Common myeloid progenitor, CD34-positive (primary cell): ENCODE data around the gene TCTA.
A peak's percentile ranks its signal among the peaks of the same experiment; 100 is the strongest.

ENCODE experiments used
- CTCF ChIA-PET: fragments of 350-600 bp; sonication (Branson Sonifier 250); formaldehyde crosslinking; loops from one replicate; lab custom pipeline; 2021; ENCODE audit warnings: antibody characterized with exemption; lab: Charles Lee
- POLR2A ChIA-PET: fragments of 350-600 bp; sonication (Branson Sonifier 250); formaldehyde crosslinking; loops from one replicate; lab custom pipeline; 2021; ENCODE audit warnings: antibody characterized with exemption; lab: Charles Lee
- DNase-seq, 3 donors: peaks; one replicate each; pipeline versions ENCODE4 v3.0.0 to v3.0.0-alpha.2; 2013
- H3K27ac ChIP-seq, 2 experiments: 1 replicate in 1 of 2; 2 replicates in 1 of 2; pipeline ENCODE4 v1.7.0; 2013; ENCODE audit warnings: inconsistent platforms in 2 of 2, low read length in 2 of 2, mild to moderate bottlenecking in 2 of 2, low read depth in 1 of 2, moderate library complexity in 1 of 2; ENCODE audit not compliant: severe bottlenecking in 2 of 2, insufficient read depth in 1 of 2, poor library complexity in 1 of 2
- H3K27me3 ChIP-seq, 5 experiments: replicated peaks in 2 of 5; 1 replicate in 3 of 5; 2 replicates in 2 of 5; pipeline versions ENCODE4 v1.6.1 to v1.7.0; 2013; ENCODE audit warnings: low read length in 4 of 5, mild to moderate bottlenecking in 2 of 5, moderate library complexity in 2 of 5, inconsistent platforms in 1 of 5; ENCODE audit not compliant: insufficient read depth in 5 of 5, control insufficient read depth in 4 of 5
- H3K36me3 ChIP-seq, 4 experiments: 1 replicate in 2 of 4; 2 replicates in 2 of 4; pipeline versions ENCODE4 v1.6.1 to v1.7.0; 2013; ENCODE audit warnings: low read length in 3 of 4, control low read depth in 1 of 4, mild to moderate bottlenecking in 1 of 4; ENCODE audit not compliant: control insufficient read depth in 4 of 4, insufficient read depth in 4 of 4
- H3K4me1 ChIP-seq, 4 experiments: 1 replicate in 3 of 4; 2 replicates in 1 of 4; pipeline versions ENCODE4 v1.6.1 to v1.7.1; 2013; ENCODE audit warnings: low read length in 3 of 4, mild to moderate bottlenecking in 3 of 4, control low read depth in 1 of 4, inconsistent platforms in 1 of 4, moderate library complexity in 1 of 4; ENCODE audit not compliant: control insufficient read depth in 4 of 4, insufficient read depth in 4 of 4; ENCODE audit errors: control extremely low read depth in 1 of 4
- H3K4me3 ChIP-seq, 7 experiments: 1 replicate in 4 of 7; 2 replicates in 3 of 7; pipeline versions ENCODE4 v1.5.1 to v1.7.0; 2013; ENCODE audit warnings: mild to moderate bottlenecking in 7 of 7, low read length in 6 of 7, moderate library complexity in 6 of 7, inconsistent platforms in 2 of 7, low read depth in 2 of 7, control low read depth in 1 of 7; ENCODE audit not compliant: insufficient read depth in 4 of 7, control insufficient read depth in 1 of 7; ENCODE audit errors: extremely low read depth in 1 of 7
- H3K9me3 ChIP-seq, 5 experiments: 1 replicate in 4 of 5; 2 replicates in 1 of 5; pipeline versions ENCODE4 v1.6.1 to v1.7.1; 2013; ENCODE audit warnings: low read length in 4 of 5, mild to moderate bottlenecking in 2 of 5, inconsistent platforms in 1 of 5, low read depth in 1 of 5, moderate library complexity in 1 of 5; ENCODE audit not compliant: control insufficient read depth in 4 of 5, insufficient read depth in 2 of 5; ENCODE audit errors: control extremely low read depth in 1 of 5
- WGBS: methylation state at CpG from one replicate; pipeline ENCODE4 v1.1.5; 2013; ENCODE audit not compliant: insufficient coverage; 5-methylcytosine and 5-hydroxymethylcytosine counted together

Gene TCTA

DNA sequence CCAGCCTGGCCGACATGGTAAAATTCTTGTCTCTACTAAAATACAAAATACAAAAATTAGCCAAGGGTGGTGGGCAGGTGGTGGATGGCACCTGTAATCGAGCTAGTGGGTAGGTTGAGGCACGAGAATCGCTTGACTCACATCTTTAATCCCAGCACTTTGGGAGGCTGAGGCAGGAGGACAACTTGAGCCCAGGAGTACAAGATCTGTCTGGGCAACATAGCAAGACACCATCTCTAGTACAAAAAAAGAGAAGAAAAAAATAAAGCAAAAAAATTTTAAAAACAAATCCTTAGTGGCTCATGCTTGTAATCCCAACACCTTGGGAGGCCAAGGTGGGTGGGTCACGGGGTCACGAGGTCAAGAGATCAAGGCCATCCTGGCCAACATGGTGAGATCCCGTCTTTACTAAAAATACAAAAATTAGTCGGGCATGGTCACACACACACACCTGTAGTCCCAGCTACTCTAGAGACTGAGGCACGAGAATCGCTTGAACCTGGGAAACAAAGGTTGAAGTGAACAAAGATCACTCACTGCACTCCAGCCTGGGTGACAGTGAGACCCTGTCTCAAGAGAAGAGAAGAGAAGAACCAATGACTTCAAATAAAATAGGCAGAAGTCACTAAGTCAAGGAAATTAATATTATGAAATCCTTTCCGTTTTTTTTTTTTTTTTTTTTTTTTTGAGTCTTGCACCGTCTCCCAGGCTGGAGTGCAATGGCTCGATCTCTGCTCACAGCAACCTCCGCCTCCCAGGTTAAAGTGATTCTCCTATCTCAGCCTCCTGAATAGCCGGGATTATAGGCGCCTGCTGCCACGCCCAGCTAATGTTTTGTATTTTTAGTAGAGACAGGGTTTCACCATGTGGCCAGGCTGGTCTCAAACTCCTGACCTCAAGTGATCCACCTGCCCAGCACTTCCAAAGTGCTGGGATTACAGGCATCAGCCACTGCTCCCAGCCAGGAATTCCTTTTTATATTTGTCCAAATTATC lies 5.4 kb upstream of the TCTA start:
- Histone ChIP-seq H3K27me3 (no peaks in the 10 kb centered on the region), H3K27ac (peak overlapping the region in 1 of 2 experiments; percentile 43), H3K4me1 (peaks cover 15 to 40% (median 35%) of the 10 kb centered on the region in 4 experiments), H3K9me3 (no peaks in the 10 kb centered on the region), H3K36me3 (peaks cover 2 to 12% (median 9%) of the 10 kb centered on the region in 4 experiments), H3K4me3 (peak overlapping the region in 2 of 7 experiments; percentile 33 to 39)
- ChIA-PET POLR2A (no interaction called here), CTCF (interaction anchor here (1.0 kb wide), 1 partner anchor 18 kb away, joined by 3 read pairs; no protein-coding TSS in a partner anchor)
- DNase-seq, result no peak
- 92% methylated on average over 6 of the region's 17 CpGs for WGBS

DNA sequence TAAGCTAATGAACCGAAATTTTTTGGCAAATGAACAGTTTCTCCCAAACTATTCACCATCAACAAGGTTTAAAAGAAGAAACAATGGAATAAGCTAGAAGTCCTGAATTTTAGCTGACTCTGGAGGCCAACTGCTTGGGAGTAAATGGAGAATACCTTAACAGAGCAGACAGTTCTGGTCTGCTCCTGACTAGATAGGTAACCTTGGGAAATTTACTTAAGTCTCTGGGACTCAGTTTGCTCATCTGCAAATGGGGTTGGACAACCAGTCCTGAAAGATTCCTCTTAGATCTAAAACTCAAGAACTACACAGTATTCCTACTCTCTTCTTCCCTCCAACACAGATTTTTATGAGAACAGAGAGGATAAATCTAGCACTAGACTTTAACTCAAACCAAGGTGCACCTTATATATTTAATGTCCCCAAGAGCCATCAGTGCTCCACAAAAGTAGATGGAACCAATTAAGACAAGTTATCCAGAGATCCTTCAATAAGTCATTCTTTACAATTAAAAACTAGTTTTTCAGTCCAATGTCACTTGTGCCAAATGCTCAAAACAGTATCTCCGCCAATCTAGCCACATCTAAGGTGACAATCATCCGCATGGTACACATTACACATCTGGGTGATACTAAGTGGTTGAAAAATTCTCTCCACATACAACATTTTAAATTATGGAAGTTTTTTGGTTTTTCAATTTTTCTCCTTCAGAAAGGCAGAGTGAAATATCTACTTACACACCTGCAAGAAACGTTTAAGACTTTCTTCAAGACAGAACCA lies 2.0 kb upstream of the TCTA start:
- ChIA-PET CTCF (interaction anchor here (1.1 to 2.5 kb wide), 3 partner anchors 11 to 71 kb away, joined by 3 to 9 read pairs (median 5); partner anchors contain the start of gene USP4), POLR2A (interaction anchor here (0.7 to 2.1 kb wide), 3 partner anchors 16 to 70 kb away, joined by 4 to 17 read pairs (median 6); partner anchors contain the start of genes GPX1 and USP4)
- Histone ChIP-seq H3K4me1 (peaks cover 27 to 62% (median 51%) of the 10 kb centered on the region in 4 experiments), H3K36me3 (peaks cover 0 to 12% (median 6%) of the 10 kb centered on the region in 4 experiments), H3K27ac (peak overlapping the region; percentile 91 to 96), H3K9me3 (no peaks in the 10 kb centered on the region), H3K27me3 (no peaks in the 10 kb centered on the region), H3K4me3 (peak overlapping the region in 6 of 7 experiments; percentile 72 to 97 (median 92))
- no peak for DNase-seq
- WGBS, result no CpG with 5 or more reads among the region's 4 CpGs

GRCh38 chr3:49410846-49411534 lies 1.2 kb upstream of the TCTA start:
- WGBS, result under 1% methylated on average over 30 of the region's 33 CpGs
- Histone ChIP-seq H3K4me3 (peak overlapping the region; percentile 72 to 97 (median 92)), H3K27ac (peak overlapping the region; percentile 91 to 96), H3K36me3 (peaks cover 0 to 9% (median 4%) of the 10 kb centered on the region in 4 experiments), H3K27me3 (no peaks in the 10 kb centered on the region), H3K4me1 (peaks cover 33 to 69% (median 56%) of the 10 kb centered on the region in 4 experiments), H3K9me3 (no peaks in the 10 kb centered on the region)
- DNase-seq, result peak in 2 of 3 donors; percentile 62 to 71
- POLR2A ChIA-PET, result interaction anchor here (1.3 to 2.1 kb wide), 3 partner anchors 18 to 71 kb away, joined by 5 to 17 read pairs (median 6); partner anchors contain the start of genes GPX1, NICN1 and USP4
- CTCF ChIA-PET, result no interaction called here

- CTCF ChIA-PET, result interaction anchor here (1.4 kb wide), 1 partner anchor 11 kb away, joined by 3 read pairs; no protein-coding TSS in a partner anchor
- peaks cover 36 to 71% (median 58%) of the 10 kb centered on the region in 4 experiments for H3K4me1 ChIP-seq
Observed at GRCh38 chr3:49411535-49411967, 672 bp upstream of the TCTA start.

DNA sequence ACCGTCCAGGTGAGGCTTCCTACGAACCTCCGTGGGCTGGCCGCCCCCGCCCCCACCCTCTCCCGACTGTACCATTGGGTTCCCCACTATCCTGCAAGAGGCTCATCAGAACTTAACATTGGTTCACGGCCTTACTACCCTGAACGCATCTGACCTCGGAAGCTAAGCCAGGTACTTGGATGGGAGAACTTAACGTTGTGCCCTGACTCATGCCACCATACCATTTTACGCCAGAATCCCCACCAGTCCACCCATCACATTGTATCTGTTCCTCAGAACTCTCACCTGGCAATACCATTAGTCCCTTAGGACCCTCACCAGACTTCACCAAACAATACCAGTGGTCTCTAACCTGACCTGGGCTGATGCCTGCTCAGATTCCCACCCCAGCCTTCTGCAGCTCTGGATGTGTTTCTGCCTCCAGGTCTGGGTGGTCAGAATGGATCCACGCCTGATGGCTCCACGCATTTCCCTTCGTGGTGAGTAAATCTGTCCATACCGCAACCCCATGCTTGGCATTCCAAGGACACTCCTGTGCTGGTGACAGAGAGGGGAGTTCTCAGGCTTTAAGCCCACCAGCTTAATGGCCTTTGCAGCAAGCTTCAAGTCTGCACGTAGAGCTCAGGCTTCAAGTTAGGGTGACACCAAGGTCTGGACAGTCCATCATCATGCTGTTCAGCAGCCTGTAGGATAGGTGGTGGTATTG lies 562 bp downstream of the TCTA start:
- DNase-seq, result no peak
- POLR2A ChIA-PET, result interaction anchor here (0.7 to 2.1 kb wide), 4 partner anchors 16 to 73 kb away, joined by 5 to 17 read pairs (median 6); partner anchors contain the start of genes GPX1, NICN1 and USP4
- H3K36me3 ChIP-seq, result peaks cover 0 to 14% (median 3%) of the 10 kb centered on the region in 4 experiments
- H3K27ac ChIP-seq, result peak overlapping the region; percentile 86 to 94
- 58% methylated on average over 10 of the region's 16 CpGs for WGBS
- peaks cover 44 to 71% (median 58%) of the 10 kb centered on the region in 4 experiments for H3K4me1 ChIP-seq
- peak overlapping the region; percentile 72 to 93 (median 89) for H3K4me3 ChIP-seq
- no peaks in the 10 kb centered on the region for H3K9me3 ChIP-seq
- CTCF ChIA-PET, result interaction anchor here (1.4 to 1.8 kb wide), 2 partner anchors 12 to 73 kb away, joined by 3 to 7 read pairs; partner anchors contain the start of gene USP4
- H3K27me3 ChIP-seq, result no peaks in the 10 kb centered on the region

More at GRCh38 chr3:49411535-49411967, 672 bp upstream of the TCTA start:
- no peak for DNase-seq
- WGBS, result under 1% methylated on average over 55 of the region's 59 CpGs
- H3K9me3 ChIP-seq, result no peaks in the 10 kb centered on the region
- peaks cover 0 to 9% (median 3%) of the 10 kb centered on the region in 4 experiments for H3K36me3 ChIP-seq
- H3K4me3 ChIP-seq, result peak overlapping the region; percentile 72 to 97 (median 92)
- peak overlapping the region; percentile 91 to 96 for H3K27ac ChIP-seq
- POLR2A ChIA-PET, result interaction anchor here (0.7 to 2.1 kb wide), 4 partner anchors 18 to 86 kb away, joined by 3 to 17 read pairs (median 6); partner anchors contain the start of genes GPX1, NICN1 and USP4
- no peaks in the 10 kb centered on the region for H3K27me3 ChIP-seq
